Caco-2 (cell line): ENCODE measurements around the gene SPEG. TPM values are rescaled to one million over a fixed set of nuclear protein-coding genes. Genes with fewer than 3 reads are reported as not detected.

ENCODE experiments used
- BruUV-seq: library from RNA; stranded (reverse); fragments of 400-500 nt; replicated peaks from 2 replicates; lab custom pipeline; 2021; lab: Mats Ljungman, UMichigan
- CTCF ChIA-PET: fragments of 300-600 bp; sonication (Branson Sonifier 250); formaldehyde crosslinking; loops from one replicate; lab custom pipeline; 2022; ENCODE audit warnings: antibody characterized with exemption; lab: Charles Lee
- POLR2A ChIA-PET: fragments of 300-600 bp; sonication (Branson Sonifier 250); formaldehyde crosslinking; loops from one replicate; lab custom pipeline; 2022; ENCODE audit warnings: antibody characterized with exemption; lab: Charles Lee
- DNase-seq, 2 experiments: peaks; one replicate each; pipeline versions ENCODE4 v3.0.0 to v3.0.0-alpha.2; 2020 to 2022
- H3K27me3 ChIP-seq: replicated peaks from 2 replicates; pipeline ENCODE4 v1.6.0; 2011; ENCODE audit warnings: low read length; ENCODE audit not compliant: control insufficient read depth, insufficient read depth
- H3K36me3 ChIP-seq: 2 replicates; pipeline ENCODE4 v1.5.1; 2011; ENCODE audit warnings: low read length; ENCODE audit not compliant: control insufficient read depth, insufficient read depth
- H3K4me1 ChIP-seq: fragments of 250-450 bp; sonication (Bioruptor Pico); 2 replicates; pipeline ENCODE4 v1.5.1; 2020; ENCODE audit warnings: mild to moderate bottlenecking
- H3K4me3 ChIP-seq: 2 replicates; pipeline ENCODE4 v1.5.1; 2011; ENCODE audit warnings: low read depth, mild to moderate bottlenecking, control low read depth, low read length
- H3K9me3 ChIP-seq: fragments of 250-450 bp; sonication (Bioruptor Pico); 2 replicates; pipeline ENCODE4 v1.5.1; 2020; ENCODE audit warnings: mild to moderate bottlenecking, moderate library complexity
- H3K27ac Mint-ChIP-seq: one replicate; pipeline ENCODE4 v1.8.0; 2022; ENCODE audit warnings: mixed read lengths; ENCODE audit not compliant: unreplicated experiment
- H3K27me3 Mint-ChIP-seq: one replicate; pipeline ENCODE4 v1.8.0; 2022; ENCODE audit warnings: mixed read lengths; ENCODE audit not compliant: insufficient read depth, unreplicated experiment
- H3K36me3 Mint-ChIP-seq: one replicate; pipeline ENCODE4 v1.8.0; 2022; ENCODE audit warnings: mild to moderate bottlenecking, mixed read lengths; ENCODE audit not compliant: insufficient read depth, unreplicated experiment
- H3K4me1 Mint-ChIP-seq: one replicate; pipeline ENCODE4 v1.8.0; 2022; ENCODE audit warnings: low read depth, mixed read lengths; ENCODE audit not compliant: unreplicated experiment
- H3K4me3 Mint-ChIP-seq: one replicate; pipeline ENCODE4 v1.8.0; 2022; ENCODE audit warnings: mild to moderate bottlenecking, moderate library complexity, mixed read lengths; ENCODE audit not compliant: unreplicated experiment
- H3K9me3 Mint-ChIP-seq: one replicate; pipeline ENCODE4 v1.8.0; 2022; ENCODE audit warnings: mixed read lengths; ENCODE audit not compliant: unreplicated experiment
- intact Hi-C: fragments of 100-400 bp; cut with micrococcal nuclease; formaldehyde crosslinking; loops from one replicate; pipeline ENCODE4 v1.10.0; 2022; ENCODE audit not compliant: unreplicated experiment
- total RNA-seq: library from RNA; stranded (reverse); gene quantifications from 2 replicates; pipeline ENCODE4 v1.2.3, GENCODE V29; 2022
- TF ChIP-seq, protein P1 (sequence below), 2 experiments: fragments of 200-600 bp in 1 of 2; IDR thresholded peaks; 1 replicate in 1 of 2; 2 replicates in 1 of 2; pipeline versions ENCODE4 v1.5.1 to v1.8.0; 2011 to 2022; ENCODE audit warnings: antibody characterized with exemption in 1 of 2, control low read depth in 1 of 2, inconsistent platforms in 1 of 2, low read depth in 1 of 2, low read length in 1 of 2, mild to moderate bottlenecking in 1 of 2, moderate library complexity in 1 of 2; ENCODE audit not compliant: insufficient read depth in 1 of 2, severe bottlenecking in 1 of 2, unreplicated experiment in 1 of 2

Gene SPEG
- total RNA-seq, 1 experiment from 2014 or later: 18.6 TPM

DNA sequence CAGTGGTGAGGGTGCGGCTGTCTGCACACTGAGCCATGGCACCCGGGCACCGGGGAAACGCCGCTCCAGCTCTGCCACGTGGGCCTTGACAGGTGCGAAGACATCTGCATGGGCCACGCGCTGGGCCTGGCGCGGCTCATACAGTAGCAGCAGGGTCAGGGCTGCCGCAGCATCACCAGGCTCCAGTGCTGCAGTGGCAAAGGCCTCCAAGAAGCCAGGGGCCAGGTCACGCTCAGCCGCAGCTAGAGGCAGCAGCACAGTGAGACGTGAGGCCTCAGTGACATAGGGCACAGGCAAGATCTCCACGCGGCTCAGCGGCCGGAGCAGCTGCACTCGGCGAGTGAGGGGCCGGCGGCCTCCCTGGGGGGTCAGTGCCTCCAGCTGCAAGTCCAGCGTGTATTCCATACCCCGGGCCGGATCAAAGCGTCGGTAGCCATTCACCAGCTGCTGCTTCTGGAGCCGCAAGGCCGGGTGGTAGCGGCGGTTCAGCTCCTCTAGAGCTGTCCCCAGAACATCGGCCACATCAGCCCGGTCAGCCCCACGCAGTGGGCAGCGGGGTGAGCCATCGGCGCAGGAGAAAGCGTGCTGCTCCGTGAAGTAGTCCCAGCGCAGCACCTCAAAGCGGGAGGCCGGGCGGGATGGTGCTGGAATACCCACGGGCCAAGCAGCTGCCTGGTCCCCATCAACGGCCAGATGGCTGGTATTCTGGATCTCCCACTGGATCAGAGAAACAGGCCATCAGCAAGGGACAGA lies 105.5 kb downstream of the SPEG start:
- no peaks in the 10 kb centered on the region for H3K9me3 ChIP-seq
- Mint-ChIP-seq H3K9me3 (no peaks in the 10 kb centered on the region), H3K27ac (no peak overlapping the region), H3K36me3 (peaks cover 34% of the 10 kb centered on the region), H3K27me3 (no peaks in the 10 kb centered on the region), H3K4me1 (no peaks in the 10 kb centered on the region), H3K4me3 (no peak overlapping the region)
- POLR2A ChIA-PET: interaction anchor here (0.6 kb wide), 1 partner anchor 42 kb away, joined by 8 read pairs; the partner anchor contains the start of gene GMPPA
- CTCF ChIA-PET: interaction anchor here (1.2 kb wide), 1 partner anchor 44 kb away, joined by 4 read pairs; a partner anchor contains a TSS
- BruUV-seq: no TSS peak
- no peak overlapping the region for H3K4me3 ChIP-seq
- H3K4me1 ChIP-seq: peaks cover 24% of the 10 kb centered on the region
- peaks cover 8% of the 10 kb centered on the region for H3K36me3 ChIP-seq
- no peak for DNase-seq
- H3K27me3 ChIP-seq: no peaks in the 10 kb centered on the region
- TF ChIP-seq, protein P1, sequence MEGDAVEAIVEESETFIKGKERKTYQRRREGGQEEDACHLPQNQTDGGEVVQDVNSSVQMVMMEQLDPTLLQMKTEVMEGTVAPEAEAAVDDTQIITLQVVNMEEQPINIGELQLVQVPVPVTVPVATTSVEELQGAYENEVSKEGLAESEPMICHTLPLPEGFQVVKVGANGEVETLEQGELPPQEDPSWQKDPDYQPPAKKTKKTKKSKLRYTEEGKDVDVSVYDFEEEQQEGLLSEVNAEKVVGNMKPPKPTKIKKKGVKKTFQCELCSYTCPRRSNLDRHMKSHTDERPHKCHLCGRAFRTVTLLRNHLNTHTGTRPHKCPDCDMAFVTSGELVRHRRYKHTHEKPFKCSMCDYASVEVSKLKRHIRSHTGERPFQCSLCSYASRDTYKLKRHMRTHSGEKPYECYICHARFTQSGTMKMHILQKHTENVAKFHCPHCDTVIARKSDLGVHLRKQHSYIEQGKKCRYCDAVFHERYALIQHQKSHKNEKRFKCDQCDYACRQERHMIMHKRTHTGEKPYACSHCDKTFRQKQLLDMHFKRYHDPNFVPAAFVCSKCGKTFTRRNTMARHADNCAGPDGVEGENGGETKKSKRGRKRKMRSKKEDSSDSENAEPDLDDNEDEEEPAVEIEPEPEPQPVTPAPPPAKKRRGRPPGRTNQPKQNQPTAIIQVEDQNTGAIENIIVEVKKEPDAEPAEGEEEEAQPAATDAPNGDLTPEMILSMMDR (IDR thresholded peaks at IDR 0.05; ENCODE audit: insufficient read depth in 1 of 2, low read depth in 1 of 2, low read length in 1 of 2, severe bottlenecking in 1 of 2, unreplicated experiment in 1 of 2): no peak
- intact Hi-C loops: no loop called here

DNA sequence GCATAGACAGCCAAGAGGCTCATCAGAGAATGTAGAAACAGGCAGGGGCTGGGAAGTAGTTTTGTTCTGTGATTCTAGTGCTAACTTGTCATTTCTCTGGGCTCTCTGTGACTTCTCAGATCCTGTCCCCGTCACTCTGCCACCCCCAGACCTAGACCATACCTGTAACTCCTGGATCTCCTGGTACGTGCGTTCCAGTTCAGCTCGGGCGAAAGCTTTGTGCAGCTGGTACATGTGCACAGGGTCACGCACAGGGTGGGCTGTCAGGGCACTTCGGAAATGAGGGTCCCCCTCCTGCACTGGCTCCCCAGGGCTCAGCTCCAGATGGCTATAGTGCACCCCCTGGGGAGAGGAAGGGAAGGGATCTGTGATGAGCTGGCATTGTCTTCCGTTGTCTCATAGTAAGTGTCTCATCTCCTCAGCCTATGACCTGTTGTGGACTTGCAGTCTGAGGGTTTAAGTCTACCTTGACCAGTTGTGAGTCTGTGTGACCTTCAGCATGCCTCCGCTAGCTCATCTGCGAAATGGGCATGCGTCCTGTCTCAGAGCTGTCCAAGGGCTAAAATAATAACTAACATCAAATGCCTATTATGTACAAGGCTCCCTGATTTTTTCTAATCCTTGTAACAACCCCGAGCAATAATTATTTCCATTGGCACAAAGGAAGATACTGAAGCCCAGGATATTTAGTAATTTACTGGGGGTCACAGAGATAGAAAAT lies 106.3 kb downstream of the SPEG start:
- BruUV-seq: no TSS peak
- peaks cover 24% of the 10 kb centered on the region for H3K4me1 ChIP-seq
- no peak overlapping the region for H3K27ac Mint-ChIP-seq
- H3K9me3 Mint-ChIP-seq: no peaks in the 10 kb centered on the region
- TF ChIP-seq, protein P1 (IDR thresholded peaks at IDR 0.05; ENCODE audit: insufficient read depth in 1 of 2, low read depth in 1 of 2, low read length in 1 of 2, severe bottlenecking in 1 of 2, unreplicated experiment in 1 of 2): no peak
- no peaks in the 10 kb centered on the region for H3K9me3 ChIP-seq
- DNase-seq: no peak
- H3K4me1 Mint-ChIP-seq: peaks cover 1% of the 10 kb centered on the region
- H3K36me3 ChIP-seq: peaks cover 8% of the 10 kb centered on the region
- intact Hi-C loops: loop anchor here (1.0 kb wide), 1 partner anchor 148 kb away; no protein-coding TSS in a partner anchor
- H3K27me3 Mint-ChIP-seq: no peaks in the 10 kb centered on the region
- POLR2A ChIA-PET: no interaction called here
- no peak overlapping the region for H3K4me3 ChIP-seq
- H3K27me3 ChIP-seq: no peaks in the 10 kb centered on the region
- CTCF ChIA-PET: interaction anchor here (1.2 to 3.4 kb wide), 3 partner anchors 11 to 45 kb away, joined by 4 to 19 read pairs (median 7); partner anchors contain the start of gene GMPPA
- no peak overlapping the region for H3K4me3 Mint-ChIP-seq
- peaks cover 34% of the 10 kb centered on the region for H3K36me3 Mint-ChIP-seq

DNA sequence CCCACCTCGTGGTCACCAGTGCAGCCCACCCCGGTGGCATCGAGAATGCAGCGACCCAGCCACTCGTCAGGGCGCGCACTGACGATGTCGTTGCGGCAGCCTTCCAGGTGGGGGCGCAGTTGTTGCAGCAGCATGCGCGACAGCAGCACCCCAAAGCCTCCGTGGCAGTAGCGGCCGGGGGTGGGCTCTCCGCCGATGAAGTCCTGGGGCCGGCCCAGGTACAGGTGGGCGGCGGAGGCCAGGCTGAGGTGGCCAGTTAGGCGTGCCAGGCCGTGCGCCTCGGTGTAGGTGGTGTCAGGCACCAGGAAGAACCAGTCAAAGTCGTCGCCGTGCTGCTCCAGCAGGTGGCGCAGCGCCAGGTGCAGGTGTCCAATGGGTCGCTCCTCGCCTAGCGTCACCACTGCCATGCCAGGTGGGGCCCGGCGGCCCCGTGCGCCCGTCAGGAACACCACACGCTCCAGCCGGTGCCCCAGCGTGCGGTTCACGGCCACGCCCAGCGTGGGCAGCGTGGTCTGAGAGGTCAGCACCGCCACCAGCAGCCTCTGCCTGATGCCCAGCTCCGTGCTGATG lies 107.1 kb downstream of the SPEG start:
- Mint-ChIP-seq H3K4me1 (peaks cover 7% of the 10 kb centered on the region), H3K27ac (no peak overlapping the region), H3K9me3 (no peaks in the 10 kb centered on the region), H3K36me3 (peaks cover 34% of the 10 kb centered on the region), H3K4me3 (peak overlapping the region; percentile 92), H3K27me3 (no peaks in the 10 kb centered on the region)
- TF ChIP-seq, protein P1 (IDR thresholded peaks at IDR 0.05; ENCODE audit: insufficient read depth in 1 of 2, low read depth in 1 of 2, low read length in 1 of 2, severe bottlenecking in 1 of 2, unreplicated experiment in 1 of 2): peak; percentile 66 to 94
- no peaks in the 10 kb centered on the region for H3K27me3 ChIP-seq
- ChIA-PET POLR2A (no interaction called here), CTCF (interaction anchor here (0.7 to 3.4 kb wide), 5 partner anchors 12 to 56 kb away, joined by 4 to 19 read pairs (median 5); partner anchors contain the start of genes GMPPA and STK11IP)
- peaks cover 8% of the 10 kb centered on the region for H3K36me3 ChIP-seq
- DNase-seq: peak; percentile 86 to 89
- peak overlapping the region; percentile 13; the same call in 1 of the 2 replicates for H3K4me3 ChIP-seq
- intact Hi-C loops: loop anchor here (1.0 to 2.0 kb wide), 2 partner anchors 31 to 148 kb away; partner anchors contain the start of gene INHA
- H3K9me3 ChIP-seq: no peaks in the 10 kb centered on the region
- no TSS peak for BruUV-seq
- peaks cover 24% of the 10 kb centered on the region for H3K4me1 ChIP-seq
